ENCODE data around the gene DHX35. TPM values are rescaled to one million over a fixed set of nuclear protein-coding genes. Genes with fewer than 3 reads are reported as not detected.

Gene DHX35
- total RNA-seq, 4 donors from 2014 or later, result 6.6 to 16.8 (median 11.0) TPM

DNA sequence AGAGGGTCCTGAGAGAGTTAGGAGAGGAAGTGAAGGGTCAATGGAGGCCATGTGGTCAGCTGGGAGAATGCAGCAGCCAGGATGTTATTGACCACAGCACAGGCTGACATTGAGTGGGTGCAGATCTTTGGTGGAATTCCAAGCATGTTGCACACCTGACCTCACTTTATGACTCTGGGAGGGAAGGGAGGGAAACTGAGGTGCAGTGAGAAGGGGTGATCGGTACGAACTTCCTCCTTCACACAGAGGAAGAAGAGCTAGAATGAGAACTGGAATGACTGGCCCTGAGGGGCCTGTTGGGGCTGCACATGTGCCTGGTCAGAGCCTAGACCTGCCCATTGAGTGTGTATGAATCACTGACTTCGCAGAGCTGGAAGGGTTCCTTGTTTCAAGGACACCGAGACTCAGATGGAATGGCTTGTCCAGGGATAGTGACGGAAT is 26.2 kb upstream of the DHX35 start:
- intact Hi-C loops (cut with DNase I; ENCODE audit: low total_unique reads), result no loop called here
- DNase-seq (ENCODE audit: low spot score in 2 of 2), result peak in 1 of 2 donors; percentile 5
- TF ChIP-seq, protein P1, sequence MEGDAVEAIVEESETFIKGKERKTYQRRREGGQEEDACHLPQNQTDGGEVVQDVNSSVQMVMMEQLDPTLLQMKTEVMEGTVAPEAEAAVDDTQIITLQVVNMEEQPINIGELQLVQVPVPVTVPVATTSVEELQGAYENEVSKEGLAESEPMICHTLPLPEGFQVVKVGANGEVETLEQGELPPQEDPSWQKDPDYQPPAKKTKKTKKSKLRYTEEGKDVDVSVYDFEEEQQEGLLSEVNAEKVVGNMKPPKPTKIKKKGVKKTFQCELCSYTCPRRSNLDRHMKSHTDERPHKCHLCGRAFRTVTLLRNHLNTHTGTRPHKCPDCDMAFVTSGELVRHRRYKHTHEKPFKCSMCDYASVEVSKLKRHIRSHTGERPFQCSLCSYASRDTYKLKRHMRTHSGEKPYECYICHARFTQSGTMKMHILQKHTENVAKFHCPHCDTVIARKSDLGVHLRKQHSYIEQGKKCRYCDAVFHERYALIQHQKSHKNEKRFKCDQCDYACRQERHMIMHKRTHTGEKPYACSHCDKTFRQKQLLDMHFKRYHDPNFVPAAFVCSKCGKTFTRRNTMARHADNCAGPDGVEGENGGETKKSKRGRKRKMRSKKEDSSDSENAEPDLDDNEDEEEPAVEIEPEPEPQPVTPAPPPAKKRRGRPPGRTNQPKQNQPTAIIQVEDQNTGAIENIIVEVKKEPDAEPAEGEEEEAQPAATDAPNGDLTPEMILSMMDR (IDR thresholded peaks at IDR 0.05), result no peak
- TF ChIP-seq POLR2A (IDR thresholded peaks at IDR 0.05), result no peak
- WGBS, 2 donors, result 75 to 88% methylated on average over 5 of the region's 5 CpGs
- H3K4me3 ChIP-seq (ENCODE audit: low read depth, poor library complexity, severe bottlenecking), result no peak overlapping the region

DNA sequence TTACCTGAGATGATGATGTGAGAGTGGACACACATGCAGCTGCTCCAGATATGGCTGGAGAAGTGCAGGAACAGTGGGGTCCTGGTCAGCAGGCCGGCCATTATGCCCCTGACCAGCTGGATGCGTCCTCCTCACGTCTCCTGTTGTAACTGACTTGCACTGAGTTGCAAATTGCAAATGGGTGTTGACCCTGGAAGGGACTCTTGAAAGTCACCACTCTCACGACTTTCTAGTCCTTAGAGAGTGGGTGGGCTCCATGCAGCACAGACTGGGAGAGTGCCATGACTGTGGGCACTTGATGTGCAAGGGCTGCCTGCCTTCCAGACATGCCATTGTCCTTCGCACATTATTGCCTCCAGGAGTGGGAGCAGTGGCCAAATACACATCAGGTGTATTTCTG is 25.1 kb upstream of the DHX35 start:
- intact Hi-C loops (cut with DNase I; ENCODE audit: low total_unique reads), result no loop called here
- no peak for TF ChIP-seq POLR2A (IDR thresholded peaks at IDR 0.05)
- TF ChIP-seq, protein P1 (IDR thresholded peaks at IDR 0.05), result no peak
- 92% methylated on average over 5 of the region's 5 CpGs for WGBS, 2 donors
- no peak overlapping the region for H3K4me3 ChIP-seq (ENCODE audit: low read depth, poor library complexity, severe bottlenecking)
- DNase-seq (ENCODE audit: low spot score in 2 of 2), result peak in 1 of 2 donors; percentile 59

DNA sequence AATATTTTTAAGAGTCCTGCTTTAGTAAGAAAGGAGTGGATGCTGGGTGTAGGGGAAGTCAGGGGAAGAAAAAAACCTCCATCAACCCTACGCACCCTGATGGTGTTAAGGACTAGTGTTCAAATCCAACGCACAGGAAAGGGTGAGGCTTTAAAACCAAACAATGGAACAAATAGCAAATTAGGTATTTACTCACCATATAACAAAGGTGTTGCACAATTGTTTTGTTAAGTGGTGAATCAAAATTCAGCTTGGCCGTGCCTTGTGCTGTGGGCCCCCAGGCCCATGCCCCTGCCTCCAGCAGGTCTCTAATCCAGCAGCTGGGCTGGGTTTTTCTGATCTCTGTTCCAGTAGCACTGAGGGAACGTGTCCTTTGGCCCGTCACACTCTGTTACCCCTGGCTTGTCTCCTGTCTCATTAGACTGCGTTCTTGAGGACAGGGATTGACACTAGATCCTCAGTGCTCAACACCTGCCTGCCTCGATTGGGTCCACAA is 24.1 kb upstream of the DHX35 start:
- TF ChIP-seq, protein P1 (IDR thresholded peaks at IDR 0.05), result no peak
- no peak for TF ChIP-seq POLR2A (IDR thresholded peaks at IDR 0.05)
- 91 to 92% methylated on average over 7 of the region's 7 CpGs for WGBS, 2 donors
- intact Hi-C loops (cut with DNase I; ENCODE audit: low total_unique reads), result no loop called here
- DNase-seq (ENCODE audit: low spot score in 2 of 2), result peak in 1 of 2 donors; percentile 49
- H3K4me3 ChIP-seq (ENCODE audit: low read depth, poor library complexity, severe bottlenecking), result no peak overlapping the region

DNA sequence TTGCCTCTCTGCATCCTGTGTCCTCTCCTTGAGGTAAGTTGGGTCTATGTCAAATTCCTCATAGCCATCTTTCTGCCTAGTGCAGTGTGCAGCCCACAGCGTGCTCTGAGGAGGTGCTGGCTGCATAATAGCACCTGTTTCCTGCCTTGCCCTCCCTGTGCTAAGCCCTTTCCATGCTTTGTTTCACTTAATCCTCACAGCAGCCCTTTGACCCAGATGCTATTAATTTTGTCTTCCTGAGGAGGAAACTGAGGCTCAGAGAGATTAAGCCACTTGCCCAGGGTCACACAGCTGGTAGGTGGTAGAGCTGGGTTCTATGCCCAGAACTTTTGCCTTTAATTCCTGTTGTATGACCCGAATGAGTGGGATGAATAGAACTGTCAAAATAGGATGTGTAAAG is 22.5 kb upstream of the DHX35 start:
- intact Hi-C loops (cut with DNase I; ENCODE audit: low total_unique reads), result no loop called here
- TF ChIP-seq POLR2A (IDR thresholded peaks at IDR 0.05), result no peak
- TF ChIP-seq, protein P1 (IDR thresholded peaks at IDR 0.05), result no peak
- WGBS, 2 donors, result 87 to 88% methylated on average over 2 of the region's 2 CpGs
- DNase-seq (ENCODE audit: low spot score in 2 of 2), result no peak
- no peak overlapping the region for H3K4me3 ChIP-seq (ENCODE audit: low read depth, poor library complexity, severe bottlenecking)

DNA sequence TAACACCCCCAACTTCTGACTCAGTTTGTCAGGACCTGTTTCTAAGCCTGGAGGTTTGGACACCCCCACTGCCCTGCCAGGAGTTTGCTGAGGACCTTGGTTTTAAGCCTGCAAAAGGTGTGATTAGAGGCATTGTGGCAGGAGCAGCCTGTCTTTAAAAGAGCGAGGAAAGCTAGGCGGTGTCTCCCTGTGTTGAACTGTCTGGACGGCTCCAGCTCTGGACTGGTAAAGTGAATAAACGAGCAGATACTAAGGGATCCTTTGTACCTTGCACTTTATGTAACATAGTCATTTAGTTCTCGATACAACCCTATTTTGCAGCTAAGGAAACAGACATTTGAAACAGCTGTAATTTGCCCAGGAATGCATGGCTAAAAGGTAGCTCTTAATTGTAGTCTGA is 21.5 kb upstream of the DHX35 start:
- no peak for TF ChIP-seq POLR2A (IDR thresholded peaks at IDR 0.05)
- TF ChIP-seq, protein P1 (IDR thresholded peaks at IDR 0.05), result no peak
- peak in 1 of 2 donors; percentile 3 for DNase-seq (ENCODE audit: low spot score in 2 of 2)
- H3K4me3 ChIP-seq (ENCODE audit: low read depth, poor library complexity, severe bottlenecking), result no peak overlapping the region
- intact Hi-C loops (cut with DNase I; ENCODE audit: low total_unique reads), result no loop called here
- WGBS, 2 donors, result 96 to 97% methylated on average over 5 of the region's 5 CpGs

Measured in lower leg skin (tissue), 4 donors.